ENCODE data around the gene PFDN2.

The PFDN2 gene

GRCh38 chr1:161117759-161118581 is at the start of gene PFDN2, which contains the start of gene NIT1:
TSS of gene PFDN2 (minus strand) at chr1:161118037. CDS start at chr1:161118026, 11 bp downstream.
TSS of gene NIT1 (plus strand) at chr1:161118105. CDS start at chr1:161118177, 72 bp downstream.
- no peaks in the 10 kb centered on the region for H3K27me3 ChIP-seq (replicated peaks)
- H3K36me3 ChIP-seq (replicated peaks), result peaks cover 31% of the 10 kb centered on the region
- TF ChIP-seq, protein P1, sequence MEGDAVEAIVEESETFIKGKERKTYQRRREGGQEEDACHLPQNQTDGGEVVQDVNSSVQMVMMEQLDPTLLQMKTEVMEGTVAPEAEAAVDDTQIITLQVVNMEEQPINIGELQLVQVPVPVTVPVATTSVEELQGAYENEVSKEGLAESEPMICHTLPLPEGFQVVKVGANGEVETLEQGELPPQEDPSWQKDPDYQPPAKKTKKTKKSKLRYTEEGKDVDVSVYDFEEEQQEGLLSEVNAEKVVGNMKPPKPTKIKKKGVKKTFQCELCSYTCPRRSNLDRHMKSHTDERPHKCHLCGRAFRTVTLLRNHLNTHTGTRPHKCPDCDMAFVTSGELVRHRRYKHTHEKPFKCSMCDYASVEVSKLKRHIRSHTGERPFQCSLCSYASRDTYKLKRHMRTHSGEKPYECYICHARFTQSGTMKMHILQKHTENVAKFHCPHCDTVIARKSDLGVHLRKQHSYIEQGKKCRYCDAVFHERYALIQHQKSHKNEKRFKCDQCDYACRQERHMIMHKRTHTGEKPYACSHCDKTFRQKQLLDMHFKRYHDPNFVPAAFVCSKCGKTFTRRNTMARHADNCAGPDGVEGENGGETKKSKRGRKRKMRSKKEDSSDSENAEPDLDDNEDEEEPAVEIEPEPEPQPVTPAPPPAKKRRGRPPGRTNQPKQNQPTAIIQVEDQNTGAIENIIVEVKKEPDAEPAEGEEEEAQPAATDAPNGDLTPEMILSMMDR (IDR thresholded peaks at IDR 0.05; ENCODE audit: low read depth, low read length, missing control alignments), result no peak
- peak within 1 kb of the TSS; percentile 100 for H3K4me3 ChIP-seq (ENCODE audit: low read depth, low read length)
- in situ Hi-C loops (cut with HindIII; ENCODE audit: low pct_ligation_motif_present, low sequenced_read_pairs), result no loop called here
- peak; percentile 78 for DNase-seq
- peak within 1 kb of the TSS; percentile 94 for H3K27ac ChIP-seq

- Histone ChIP-seq H3K4me3 (ENCODE audit: low read depth, low read length) (peak overlapping the region; percentile 79), H3K27ac (peak overlapping the region; percentile 94), H3K36me3 (replicated peaks) (peaks cover 27% of the 10 kb centered on the region), H3K27me3 (replicated peaks) (no peaks in the 10 kb centered on the region)
- DNase-seq, result no peak
- TF ChIP-seq, protein P1 (IDR thresholded peaks at IDR 0.05; ENCODE audit: low read depth, low read length, missing control alignments), result no peak
- in situ Hi-C loops (cut with HindIII; ENCODE audit: low pct_ligation_motif_present, low sequenced_read_pairs), result no loop called here
These were observed 49.1 kb upstream of the PFDN2 start for GRCh38 chr1:161166669-161167548.

DNA sequence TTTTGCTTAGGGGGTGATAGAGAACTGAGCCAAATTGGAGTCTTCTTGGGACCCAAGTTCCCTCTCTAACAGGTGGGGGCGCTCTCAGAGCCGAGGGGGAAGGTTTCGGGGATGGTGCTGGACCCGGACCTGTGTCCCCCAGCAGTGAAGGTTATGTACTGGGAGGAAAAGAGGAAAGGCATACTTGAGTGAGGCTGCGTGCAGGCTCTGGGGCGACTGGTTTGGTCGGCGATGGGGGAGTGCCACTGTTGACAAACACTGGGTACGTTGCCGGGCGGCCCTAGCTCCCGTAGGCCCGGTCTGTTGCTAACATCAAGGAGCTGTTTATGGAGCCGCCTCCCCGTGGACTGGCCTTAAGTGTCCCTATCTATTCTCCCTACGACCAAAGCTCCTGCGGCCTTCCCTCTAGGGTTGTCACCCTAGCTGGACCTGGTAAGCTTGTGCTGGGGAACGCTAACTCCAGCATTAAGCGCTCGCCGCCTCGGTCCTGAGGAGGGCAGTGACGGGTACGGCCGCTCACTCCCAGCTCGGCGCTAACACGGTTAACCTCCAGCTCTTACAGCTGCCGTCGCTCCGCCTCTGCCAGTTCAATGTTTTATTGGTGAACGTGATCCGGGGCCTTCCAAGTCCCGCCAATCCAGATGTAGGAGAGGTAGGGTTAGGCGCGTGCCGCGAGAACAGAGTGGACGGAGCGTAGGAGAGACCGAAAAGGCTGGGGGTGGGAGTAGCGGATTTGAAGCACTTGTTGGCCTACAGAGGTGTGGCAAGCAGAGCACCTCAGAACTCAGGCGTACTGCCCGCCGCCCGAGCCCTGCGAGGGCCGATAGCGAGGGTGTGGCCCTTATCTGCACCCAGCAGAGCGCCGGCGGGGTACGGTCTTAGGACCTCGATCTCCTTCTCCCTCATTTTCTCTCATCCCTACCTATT is 48.2 kb upstream of the PFDN2 start, which contains the start of gene PPOX:
Gene PPOX (plus strand): TSS at position 685 of the 927 bp plus-strand sequence. CDS start 422 bp downstream, outside the sequence.
- TF ChIP-seq, protein P1 (IDR thresholded peaks at IDR 0.05; ENCODE audit: low read depth, low read length, missing control alignments), result peak; percentile 73
- Histone ChIP-seq H3K36me3 (replicated peaks) (peaks cover 21% of the 10 kb centered on the region), H3K27ac (peak within 1 kb of the TSS; percentile 94), H3K4me3 (ENCODE audit: low read depth, low read length) (peak within 1 kb of the TSS; percentile 79), H3K27me3 (replicated peaks) (no peaks in the 10 kb centered on the region)
- peak; percentile 99 for DNase-seq
- in situ Hi-C loops (cut with HindIII; ENCODE audit: low pct_ligation_motif_present, low sequenced_read_pairs), result no loop called here

- H3K4me3 ChIP-seq (ENCODE audit: low read depth, low read length), result no peak overlapping the region
- in situ Hi-C loops (cut with HindIII; ENCODE audit: low pct_ligation_motif_present, low sequenced_read_pairs), result no loop called here
- peaks cover 16% of the 10 kb centered on the region for H3K36me3 ChIP-seq (replicated peaks)
- H3K27ac ChIP-seq, result peak overlapping the region; percentile 94
- H3K27me3 ChIP-seq (replicated peaks), result no peaks in the 10 kb centered on the region
- TF ChIP-seq, protein P1 (IDR thresholded peaks at IDR 0.05; ENCODE audit: low read depth, low read length, missing control alignments), result no peak
- no peak for DNase-seq
These were observed 47.2 kb upstream of the PFDN2 start for GRCh38 chr1:161164901-161165610.
